IPS-15b (cell line): ENCODE data around the gene CES1.
"Not testable (repeated sequence)": the region's sequence is repeated elsewhere in the genome, so short reads cannot be mapped to it uniquely, and the experiment has no call there.

Experiments used
- H3K27me3 ChIP-seq: one replicate; pipeline ENCODE4 v1.6.1; 2013; ENCODE audit warnings: low read length; ENCODE audit not compliant: control insufficient read depth, insufficient read depth
- H3K36me3 ChIP-seq: one replicate; pipeline ENCODE4 v1.6.1; 2013; ENCODE audit warnings: low read length; ENCODE audit not compliant: control insufficient read depth, insufficient read depth
- H3K4me1 ChIP-seq: one replicate; pipeline ENCODE4 v1.6.1; 2013; ENCODE audit warnings: mild to moderate bottlenecking, low read length; ENCODE audit not compliant: control insufficient read depth, insufficient read depth
- H3K4me3 ChIP-seq: one replicate; pipeline ENCODE4 v1.5.1; 2013; ENCODE audit warnings: low read depth, low read length
- H3K9ac ChIP-seq: one replicate; pipeline ENCODE4 v1.6.1; 2013; ENCODE audit warnings: low read depth, mild to moderate bottlenecking, low read length
- H3K9me3 ChIP-seq: one replicate; pipeline ENCODE4 v1.6.1; 2013; ENCODE audit warnings: mild to moderate bottlenecking, low read length; ENCODE audit not compliant: control insufficient read depth, insufficient read depth

CES1 gene

DNA sequence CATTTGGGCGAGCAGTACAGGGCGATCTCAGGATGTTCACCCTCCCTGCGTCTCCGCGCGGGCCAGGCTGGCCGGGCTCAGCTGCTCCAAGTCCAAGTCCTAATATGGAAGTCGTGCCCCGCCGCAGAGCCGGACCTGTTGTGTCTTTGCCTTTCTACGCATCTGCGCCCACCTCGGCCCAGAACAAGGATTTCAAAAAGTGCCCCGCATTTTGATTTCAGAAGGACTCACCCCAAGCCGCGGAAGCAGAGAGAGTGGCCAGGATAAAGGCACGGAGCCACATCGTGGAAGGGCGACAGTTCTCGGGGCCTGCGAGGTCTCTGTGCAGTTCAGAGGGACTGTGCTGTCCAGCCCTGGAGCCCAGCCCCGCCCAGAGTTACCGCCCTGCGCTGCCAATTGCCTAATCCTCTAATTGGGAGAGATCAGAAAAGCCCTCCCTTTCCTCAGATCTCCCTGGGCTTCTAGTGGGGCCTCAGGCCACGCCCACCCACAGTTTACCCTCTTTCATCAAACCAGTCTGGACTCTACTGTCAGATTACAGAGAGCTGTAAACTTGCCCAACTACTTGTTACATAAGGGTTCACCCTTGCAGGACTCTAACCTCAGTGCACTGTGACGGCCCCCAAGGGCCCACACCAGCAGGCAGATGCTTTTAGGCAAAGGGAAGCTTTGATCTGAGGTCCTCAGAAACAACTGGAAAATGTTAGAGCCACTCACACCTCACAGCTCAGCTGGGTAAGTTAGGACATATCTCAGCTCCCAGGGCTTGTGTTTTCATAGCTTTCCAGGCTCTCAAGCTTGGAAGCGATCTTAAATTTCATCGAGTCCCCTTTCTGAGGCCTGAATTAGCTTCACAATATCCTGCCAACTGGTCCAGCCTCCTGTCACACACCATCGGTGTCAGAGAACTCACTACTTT lies at the start of gene CES1:
Gene CES1 (minus strand): TSS at position 324 of the 919 bp plus-strand sequence. CDS start 41 bp downstream, at position 283.
- no peaks in the 10 kb centered on the region for H3K4me1 ChIP-seq

DNA sequence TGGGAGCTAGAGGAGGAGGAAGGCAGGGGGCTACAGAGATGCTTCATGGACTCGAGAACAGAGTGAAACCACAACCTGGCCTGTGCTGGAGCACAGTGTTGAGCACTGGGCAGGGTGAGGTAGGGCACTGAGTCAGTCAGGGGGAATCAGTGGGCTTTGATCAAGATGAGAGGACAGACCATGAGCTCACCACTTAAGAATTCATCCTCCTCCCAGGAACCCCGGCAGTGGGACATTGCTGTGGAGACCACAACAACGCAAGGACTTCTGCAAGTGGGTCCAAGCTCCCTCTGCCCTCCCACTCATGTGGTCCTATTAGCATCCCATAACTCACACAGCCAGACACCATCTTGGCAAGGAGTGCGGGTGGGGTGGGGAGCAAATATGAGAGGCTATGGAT lies 44.0 kb upstream of the CES1 start:
- H3K4me1 ChIP-seq = no peaks in the 10 kb centered on the region
- H3K36me3 ChIP-seq = no peaks in the 10 kb centered on the region
- H3K9ac ChIP-seq = no peak overlapping the region
- H3K9me3 ChIP-seq = peaks cover 2% of the 10 kb centered on the region
- H3K27me3 ChIP-seq = no peaks in the 10 kb centered on the region
- no peak overlapping the region for H3K4me3 ChIP-seq

More for the DNA sequence above, at the start of gene CES1:
- no peak within 1 kb of the TSS for H3K9ac ChIP-seq
- no peaks in the 10 kb centered on the region for H3K27me3 ChIP-seq
- no peaks in the 10 kb centered on the region for H3K9me3 ChIP-seq
- H3K36me3 ChIP-seq = no peaks in the 10 kb centered on the region
- H3K4me3 ChIP-seq = no peak within 1 kb of the TSS

GRCh38 chr16:55875273-55875672 lies 42.4 kb upstream of the CES1 start, which contains the start of gene CES5A:
Gene CES5A (minus strand): TSS chr16:55875373. CDS start chr16:55875221, 152 bp downstream.
- no peak within 1 kb of the TSS for H3K4me3 ChIP-seq
- H3K9ac ChIP-seq = no peak within 1 kb of the TSS
- H3K4me1 ChIP-seq = no peaks in the 10 kb centered on the region
- no peaks in the 10 kb centered on the region for H3K27me3 ChIP-seq
- peaks cover 2% of the 10 kb centered on the region for H3K9me3 ChIP-seq
- H3K36me3 ChIP-seq = no peaks in the 10 kb centered on the region

DNA sequence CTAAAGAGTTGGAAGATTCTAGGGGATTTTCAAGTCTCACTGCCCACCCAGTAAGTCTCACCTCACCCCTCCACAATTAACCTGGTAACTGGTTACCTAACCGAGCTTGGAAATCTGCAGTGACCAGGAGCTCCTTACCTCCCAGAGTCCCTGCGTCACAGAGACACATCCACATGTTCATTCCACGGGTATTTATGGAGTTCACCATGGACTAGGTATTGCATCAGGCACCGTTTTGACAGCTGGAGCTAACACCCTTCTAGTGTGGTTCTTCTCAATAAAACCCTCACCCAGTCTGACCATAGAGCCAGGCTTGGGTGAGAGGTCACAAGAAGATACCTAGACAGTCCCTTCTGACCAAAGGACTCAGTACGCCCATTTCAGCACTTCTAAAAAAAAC lies 40.2 kb upstream of the CES1 start:
- H3K4me3 ChIP-seq = no peak overlapping the region
- H3K9ac ChIP-seq = no peak overlapping the region
- no peaks in the 10 kb centered on the region for H3K27me3 ChIP-seq
- H3K36me3 ChIP-seq = no peaks in the 10 kb centered on the region
- no peaks in the 10 kb centered on the region for H3K4me1 ChIP-seq
- peaks cover 2% of the 10 kb centered on the region for H3K9me3 ChIP-seq

DNA sequence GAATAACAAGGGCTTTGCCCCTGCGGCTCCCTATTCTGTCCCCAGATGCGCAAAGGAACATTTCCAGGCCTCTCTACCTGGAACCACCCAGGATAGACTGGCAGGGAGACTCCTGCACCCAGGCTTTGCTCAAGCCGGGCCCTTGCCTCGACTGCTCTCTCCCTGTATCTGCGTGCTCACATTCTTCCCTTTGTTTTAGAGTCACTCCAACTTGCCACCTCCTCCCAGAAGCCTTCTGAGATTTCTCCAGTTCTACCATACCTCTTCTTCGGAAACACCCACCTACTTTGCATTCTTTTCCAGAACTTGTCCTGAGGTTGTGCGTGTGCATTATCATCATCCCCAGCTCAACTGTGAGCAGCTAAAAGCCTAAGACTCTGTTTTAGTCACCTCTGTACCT lies 39.2 kb upstream of the CES1 start:
- no peaks in the 10 kb centered on the region for H3K4me1 ChIP-seq
- H3K9ac ChIP-seq = no peak overlapping the region
- H3K9me3 ChIP-seq = peaks cover 2% of the 10 kb centered on the region
- no peak overlapping the region for H3K4me3 ChIP-seq
- no peaks in the 10 kb centered on the region for H3K36me3 ChIP-seq
- no peaks in the 10 kb centered on the region for H3K27me3 ChIP-seq

DNA sequence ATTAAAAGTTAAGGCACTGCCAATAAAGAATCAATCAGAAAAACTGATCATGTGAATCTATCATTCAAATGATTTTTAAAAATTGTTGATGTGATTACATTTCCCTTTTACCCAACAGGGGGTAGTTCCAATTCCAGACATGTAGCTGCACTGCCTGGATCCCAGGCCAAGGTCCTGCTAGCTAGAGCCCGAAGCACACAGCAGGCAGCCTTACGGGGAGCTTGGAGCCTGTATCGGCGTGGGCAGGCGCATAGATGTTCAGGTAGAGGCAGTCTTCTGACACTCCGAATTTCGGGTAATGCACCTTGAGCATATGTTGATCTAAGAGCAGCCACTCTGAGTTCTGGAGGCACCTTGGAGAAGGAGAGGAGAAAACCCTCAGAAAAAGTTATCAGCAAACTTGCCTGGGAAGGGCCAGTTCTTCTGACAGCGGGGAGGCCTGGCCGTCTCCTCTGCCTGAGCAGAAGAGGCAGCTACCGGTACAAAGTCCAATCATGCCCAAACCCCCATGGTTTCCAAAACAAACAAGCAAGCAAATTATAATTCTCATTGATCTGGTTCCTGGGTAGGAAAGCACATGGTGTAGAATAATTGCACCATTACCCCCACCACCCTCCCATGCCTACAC lies 38.6 kb upstream of the CES1 start:
- Histone ChIP-seq H3K27me3 (no peaks in the 10 kb centered on the region), H3K4me1 (no peaks in the 10 kb centered on the region), H3K4me3 (no peak overlapping the region), H3K9ac (no peak overlapping the region), H3K36me3 (no peaks in the 10 kb centered on the region), H3K9me3 (peaks cover 2% of the 10 kb centered on the region)

DNA sequence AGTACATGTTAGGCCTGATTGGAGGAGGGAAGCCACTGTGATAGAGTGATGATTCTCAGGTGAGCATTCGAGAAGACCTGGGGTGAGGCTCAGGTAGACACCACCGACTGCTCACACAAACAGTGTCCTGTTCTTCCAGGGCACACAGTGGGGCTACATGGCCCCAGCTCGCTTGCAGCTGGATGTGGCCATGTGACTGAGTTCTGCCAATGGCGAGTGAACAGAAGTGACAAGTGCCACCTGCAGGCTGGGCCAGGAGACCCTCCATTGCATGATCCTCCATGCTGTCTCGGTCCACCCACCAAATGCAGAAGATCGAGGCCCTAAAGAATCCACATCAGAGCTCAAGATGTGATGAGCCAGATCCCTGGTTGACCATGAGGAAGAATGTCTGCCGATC lies 36.1 kb upstream of the CES1 start:
- H3K4me3 ChIP-seq = no peak overlapping the region
- no peaks in the 10 kb centered on the region for H3K4me1 ChIP-seq
- no peaks in the 10 kb centered on the region for H3K27me3 ChIP-seq
- peaks cover 2% of the 10 kb centered on the region for H3K9me3 ChIP-seq
- H3K36me3 ChIP-seq = no peaks in the 10 kb centered on the region
- no peak overlapping the region for H3K9ac ChIP-seq

DNA sequence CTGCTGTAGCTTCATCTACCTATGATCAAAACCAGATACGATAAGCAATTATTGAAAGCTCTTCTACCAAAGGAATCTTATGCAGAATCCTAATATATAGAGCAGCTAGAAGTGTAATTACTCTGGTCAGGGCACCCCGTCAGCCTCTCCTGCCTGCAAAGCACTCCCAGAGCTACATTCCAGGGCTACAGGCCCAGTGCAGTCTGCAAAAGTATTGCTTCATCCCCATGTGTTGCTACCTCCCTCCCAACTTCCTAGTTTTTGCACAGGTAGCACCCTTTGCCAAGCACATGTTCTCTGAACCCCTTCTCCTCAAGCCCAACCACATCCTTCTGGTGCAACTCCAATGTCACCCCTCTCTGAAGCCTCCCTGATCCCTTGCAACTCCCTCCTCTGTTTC lies 35.2 kb upstream of the CES1 start:
- peaks cover under 1% of the 10 kb centered on the region for H3K9me3 ChIP-seq
- H3K4me1 ChIP-seq = no peaks in the 10 kb centered on the region
- H3K27me3 ChIP-seq = no peaks in the 10 kb centered on the region
- H3K9ac ChIP-seq = no peak overlapping the region
- no peaks in the 10 kb centered on the region for H3K36me3 ChIP-seq
- no peak overlapping the region for H3K4me3 ChIP-seq

GRCh38 chr16:55861288-55861687 lies 28.4 kb upstream of the CES1 start:
- Histone ChIP-seq H3K4me3 (no peak overlapping the region), H3K4me1 (no peaks in the 10 kb centered on the region), H3K9me3 (no peaks in the 10 kb centered on the region), H3K36me3 (no peaks in the 10 kb centered on the region), H3K9ac (no peak overlapping the region), H3K27me3 (peaks cover 2% of the 10 kb centered on the region)

GRCh38 chr16:55857650-55858049 lies 24.8 kb upstream of the CES1 start:
- H3K9me3 ChIP-seq, H3K9ac ChIP-seq, H3K27me3 ChIP-seq, H3K4me1 ChIP-seq, H3K4me3 ChIP-seq, H3K36me3 ChIP-seq: not testable (repeated sequence)

- peaks cover 2% of the 10 kb centered on the region for H3K27me3 ChIP-seq
- H3K9ac ChIP-seq = no peak overlapping the region
Measured at GRCh38 chr16:55856950-55857349, 24.1 kb upstream of the CES1 start.

GRCh38 chr16:55853114-55853513 lies 20.2 kb upstream of the CES1 start:
- no peaks in the 10 kb centered on the region for H3K36me3 ChIP-seq
- H3K27me3 ChIP-seq = no peaks in the 10 kb centered on the region
- H3K9ac ChIP-seq = no peak overlapping the region
- no peaks in the 10 kb centered on the region for H3K9me3 ChIP-seq
- H3K4me3 ChIP-seq = no peak overlapping the region
- H3K4me1 ChIP-seq = no peaks in the 10 kb centered on the region

More at GRCh38 chr16:55856950-55857349, 24.1 kb upstream of the CES1 start:
- Histone ChIP-seq H3K36me3 (no peaks in the 10 kb centered on the region), H3K9me3 (no peaks in the 10 kb centered on the region), H3K4me1 (no peaks in the 10 kb centered on the region), H3K4me3 (no peak overlapping the region)
